GM12892 (cell line): ENCODE measurements around the gene PAH.

Experiments
- POLR2A ChIP-seq: IDR thresholded peaks from 2 replicates; pipeline ENCODE4 v1.6.1; 2011; ENCODE audit warnings: low read depth, low read length, control low read depth
- POLR2AphosphoS5 ChIP-seq: IDR thresholded peaks from 2 replicates; pipeline ENCODE4 v1.6.1; 2011; ENCODE audit warnings: low read depth, low read length, control low read depth
- TAF1 ChIP-seq: IDR thresholded peaks from 2 replicates; pipeline ENCODE4 v1.6.1; 2011; ENCODE audit warnings: low read depth, mild to moderate bottlenecking, control low read depth, low read length, borderline replicate concordance

- no peak for TF ChIP-seq POLR2A
- no peak for TF ChIP-seq TAF1
- no peak for TF ChIP-seq POLR2AphosphoS5
These were observed 41.8 kb upstream of the PAH start for GRCh38 chr12:102958830-102959176.
